DMS79 (cell line): ENCODE results near the gene ADAMTS2.

ENCODE experiments used
- DNase-seq: peaks from one replicate; lab custom pipeline; 2025; lab: John Stamatoyannopoulos, UW

ADAMTS2 gene

GRCh38 chr5:179160584-179160983, 184.7 kb downstream of the ADAMTS2 start:
- no peak for DNase-seq

GRCh38 chr5:179158556-179158955, 186.7 kb downstream of the ADAMTS2 start:
- DNase-seq, result no peak

GRCh38 chr5:179154991-179155955, 190.0 kb downstream of the ADAMTS2 start:
- DNase-seq, result no peak

GRCh38 chr5:179154346-179154990, 190.8 kb downstream of the ADAMTS2 start:
- no peak for DNase-seq

GRCh38 chr5:179153921-179154345, 191.3 kb downstream of the ADAMTS2 start:
- no peak for DNase-seq

GRCh38 chr5:179153341-179153901, 191.8 kb downstream of the ADAMTS2 start:
- no peak for DNase-seq

- DNase-seq, result no peak
Observed at GRCh38 chr5:179152941-179153340, 192.3 kb downstream of the ADAMTS2 start.

GRCh38 chr5:179152144-179152895, 192.9 kb downstream of the ADAMTS2 start:
- no peak for DNase-seq

- no peak for DNase-seq
Observed at GRCh38 chr5:179151286-179152118, 193.8 kb downstream of the ADAMTS2 start.

- no peak for DNase-seq
Observed at GRCh38 chr5:179150011-179150410, 195.2 kb downstream of the ADAMTS2 start.

GRCh38 chr5:179149278-179149677, 196.0 kb downstream of the ADAMTS2 start:
- no peak for DNase-seq

GRCh38 chr5:179148703-179149170, 196.5 kb downstream of the ADAMTS2 start:
- no peak for DNase-seq

- no peak for DNase-seq
Observed at GRCh38 chr5:179147991-179148702, 197.1 kb downstream of the ADAMTS2 start.

- no peak for DNase-seq
Observed at GRCh38 chr5:179146277-179146676, 199.0 kb downstream of the ADAMTS2 start.

GRCh38 chr5:179143446-179143845, 201.8 kb downstream of the ADAMTS2 start:
- DNase-seq, result no peak

GRCh38 chr5:179142434-179143198, 202.6 kb downstream of the ADAMTS2 start:
- DNase-seq, result no peak

GRCh38 chr5:179141867-179142266, 203.4 kb downstream of the ADAMTS2 start:
- DNase-seq, result no peak

- DNase-seq, result no peak
Observed at GRCh38 chr5:179140293-179140692, 205.0 kb downstream of the ADAMTS2 start.

- no peak for DNase-seq
Observed at GRCh38 chr5:179139936-179140235, 205.4 kb downstream of the ADAMTS2 start.
